ENCODE measurements around the gene KCNN3. TPM values are rescaled to one million over a fixed set of nuclear protein-coding genes. Genes with fewer than 3 reads are reported as not detected.

The KCNN3 gene
- total and polyA plus RNA-seq, 2 of the 13 experiments (the other 11 are each of a cell fraction or from before 2014, with no cell fraction given) = not detected

- no peak overlapping the region for H3K4me2 ChIP-seq (ENCODE audit: low read depth, low read length)
- WGBS (ENCODE audit: low lambda C conversion rate) = 13% methylated on average over 3 of the region's 3 CpGs
- ATAC-seq (no peak), DNase-seq (ENCODE audit: low spot score) (no peak), FAIRE-seq (no peak)
- ChIA-PET POLR2A (no interaction called here), CTCF (ENCODE audit: low intra/inter-chr PET ratio, low total read pairs) (no interaction called here)
- intact Hi-C loops (cut with micrococcal nuclease; ENCODE audit: unreplicated experiment) (no loop called here), in situ Hi-C loops (cut with HindIII; ENCODE audit: extremely low pct_ligation_motif_present, low pct_unique_long_range_greater_than_20kb) (no loop called here)
- H3K4me1 ChIP-seq (ENCODE audit: insufficient read depth, low read length) = peaks cover 13% of the 10 kb centered on the region
- peaks cover 8 to 38% of the 10 kb centered on the region in 2 experiments; a peak in 4 of 5 replicates for H3K27me3 ChIP-seq (ENCODE audit: control insufficient read depth in 1 of 2, insufficient read depth in 2 of 2, low read length in 2 of 2)
- H4K20me1 ChIP-seq (ENCODE audit: insufficient read depth, low read length) = no peaks in the 10 kb centered on the region
- H3K9me3 ChIP-seq (ENCODE audit: low read length) = peaks cover 8% of the 10 kb centered on the region; the same call in 1 of the 2 replicates
- no peak overlapping the region for H3K9ac ChIP-seq (ENCODE audit: insufficient read depth, low read depth, low read length)
- no TSS peak for BruUV-seq (replicated peaks)
- no peaks in the 10 kb centered on the region for H3K36me3 ChIP-seq (replicated peaks in 1 of 2; ENCODE audit: control insufficient read depth in 1 of 2, insufficient read depth in 2 of 2, low read length in 2 of 2)
- H2AFZ ChIP-seq (ENCODE audit: low read length) = no peak overlapping the region
- H3K4me3 ChIP-seq (replicated peaks in 1 of 3; ENCODE audit: insufficient read depth in 1 of 3, low read depth in 2 of 3, low read length in 3 of 3) = no peak overlapping the region
- H3K79me2 ChIP-seq (ENCODE audit: insufficient read depth, low read length) = no peaks in the 10 kb centered on the region
- H3K27ac ChIP-seq (ENCODE audit: extremely low read length, insufficient read depth, low read length) = no peak overlapping the region
- no peak for TF ChIP-seq TRIM22 (IDR thresholded peaks at IDR 0.05)
- no peak for TF ChIP-seq NONO (IDR thresholded peaks at IDR 0.05)
- no peak for TF ChIP-seq NONO (CRISPR knock-in tag; conservative IDR thresholded peaks at IDR 0.05)
- TF ChIP-seq THAP9 (CRISPR knock-in tag; IDR thresholded peaks at IDR 0.05; ENCODE audit: borderline replicate concordance) = no peak
- TF ChIP-seq IRF2 (CRISPR knock-in tag; IDR thresholded peaks at IDR 0.05) = no peak
- TF ChIP-seq ZNF180 (CRISPR knock-in tag; IDR thresholded peaks at IDR 0.05; ENCODE audit: borderline replicate concordance, low read depth) = no peak
- no peak for TF ChIP-seq SCMH1 (CRISPR knock-in tag; IDR thresholded peaks at IDR 0.05; ENCODE audit: borderline replicate concordance)
- TF ChIP-seq NFIC (IDR thresholded peaks at IDR 0.05; ENCODE audit: low read length) = no peak
- TF ChIP-seq ZNF589 (CRISPR knock-in tag; conservative IDR thresholded peaks at IDR 0.05) = no peak
- no peak for TF ChIP-seq ZNF333 (CRISPR knock-in tag; IDR thresholded peaks at IDR 0.05; ENCODE audit: borderline replicate concordance)
- TF ChIP-seq THAP7 (CRISPR knock-in tag; IDR thresholded peaks at IDR 0.05) = no peak
- no peak for TF ChIP-seq FOXO4 (CRISPR knock-in tag; conservative IDR thresholded peaks at IDR 0.05)
- TF ChIP-seq HOXA7 (CRISPR knock-in tag; IDR thresholded peaks at IDR 0.05) = no peak
- TF ChIP-seq CCDC6 (CRISPR knock-in tag; IDR thresholded peaks at IDR 0.05) = no peak
- TF ChIP-seq NFKB2 (CRISPR knock-in tag; IDR thresholded peaks at IDR 0.05; ENCODE audit: borderline replicate concordance) = no peak
- TF ChIP-seq CHCHD3 (CRISPR knock-in tag; IDR thresholded peaks at IDR 0.05) = no peak
- no peak for TF ChIP-seq ZNF362 (CRISPR knock-in tag; IDR thresholded peaks at IDR 0.05; ENCODE audit: borderline replicate concordance)
- TF ChIP-seq SOX13 (IDR thresholded peaks at IDR 0.05) = no peak
- no peak for TF ChIP-seq SOX13 (CRISPR knock-in tag; conservative IDR thresholded peaks at IDR 0.05 in 1 of 2, IDR thresholded peaks at IDR 0.05 in 1 of 2)
These were observed 89.5 kb downstream of the KCNN3 start for GRCh38 chr1:154780541-154780940.

Data from HepG2 (cell line).